Natural killer cell (primary cell): ENCODE measurements around the gene ITGA6. TPM values are rescaled to one million over a fixed set of nuclear protein-coding genes. Genes with fewer than 3 reads are reported as not detected.

Experiments used
- ATAC-seq, 3 donors: fragments of 150-1000 bp in 2 of 3; fragments of 200-7000 bp in 1 of 3; cut with Tn5 transposase; 1 replicate in 1 of 3; 2 replicates in 2 of 3; pipeline ENCODE4 v1.10.0; 2021; ENCODE audit warnings: mild to moderate bottlenecking in 2 of 3, moderate library complexity in 2 of 3
- DNase-seq, 2 donors: peaks; one replicate each; pipeline versions ENCODE4 v3.0.0 to v3.0.0-alpha.2; 2013 to 2021; ENCODE audit warnings: mixed read lengths in 1 of 2
- H3K27ac ChIP-seq: one replicate; pipeline ENCODE4 v1.5.1; 2013; ENCODE audit warnings: mild to moderate bottlenecking, low read length
- H3K27me3 ChIP-seq: one replicate; pipeline ENCODE4 v1.6.1; 2013; ENCODE audit warnings: low read length; ENCODE audit not compliant: control insufficient read depth, insufficient read depth
- H3K36me3 ChIP-seq: one replicate; pipeline ENCODE4 v1.6.1; 2013; ENCODE audit warnings: low read length; ENCODE audit not compliant: control insufficient read depth, insufficient read depth
- H3K4me1 ChIP-seq: one replicate; pipeline ENCODE4 v1.6.1; 2013; ENCODE audit warnings: low read length; ENCODE audit not compliant: control insufficient read depth, insufficient read depth
- H3K4me3 ChIP-seq: one replicate; pipeline ENCODE4 v1.5.1; 2013; ENCODE audit warnings: low read length
- H3K9me3 ChIP-seq: one replicate; pipeline ENCODE4 v1.6.1; 2013; ENCODE audit warnings: low read length; ENCODE audit not compliant: control insufficient read depth, insufficient read depth
- H3K27ac Mint-ChIP-seq, 2 donors: one replicate each; pipeline ENCODE4 v1.8.0; 2022; ENCODE audit warnings: mild to moderate bottlenecking in 2 of 2, mixed read lengths in 2 of 2, moderate library complexity in 1 of 2
- H3K27me3 Mint-ChIP-seq, 2 donors: one replicate each; pipeline ENCODE4 v1.8.0; 2022; ENCODE audit warnings: low read depth in 2 of 2, mixed read lengths in 2 of 2
- H3K36me3 Mint-ChIP-seq: one replicate; pipeline ENCODE4 v1.8.0; 2022; ENCODE audit warnings: mixed read lengths
- H3K4me1 Mint-ChIP-seq, 2 donors: one replicate each; pipeline ENCODE4 v1.8.0; 2022; ENCODE audit warnings: mixed read lengths in 2 of 2
- H3K4me3 Mint-ChIP-seq: one replicate; pipeline ENCODE4 v1.8.0; 2022; ENCODE audit warnings: mild to moderate bottlenecking, moderate library complexity, mixed read lengths
- H3K9me3 Mint-ChIP-seq, 2 donors: one replicate each; pipeline ENCODE4 v1.8.0; 2022; ENCODE audit warnings: mixed read lengths in 2 of 2
- WGBS: methylation state at CpG from one replicate; pipeline ENCODE4 v1.1.7; 2013; ENCODE audit warnings: missing lambda C conversion rate; ENCODE audit not compliant: insufficient coverage; 5-methylcytosine and 5-hydroxymethylcytosine counted together
- intact Hi-C: fragments of 100-400 bp; cut with micrococcal nuclease; formaldehyde crosslinking; loops from one replicate; pipeline ENCODE4 v1.14.2; 2022
- total RNA-seq, 4 donors: library from RNA; stranded (reverse); fragments of 120-200 nt in 1 of 4; gene quantifications; one replicate each; pipeline versions ENCODE4 v1.2.3 to v1.2.4, GENCODE V29; 2013 to 2022
- TF ChIP-seq, protein P1 (sequence below): fragments of 200-600 bp; IDR thresholded peaks from one replicate; pipeline ENCODE4 v1.8.0; 2022; ENCODE audit warnings: antibody characterized with exemption

ITGA6 gene
- total RNA-seq, 3 donors from 2014 or later (not counting 1 experiment from before 2014, with no cell fraction given) = 34.0 to 52.8 (median 38.3) TPM

- Histone ChIP-seq H3K36me3 (no peaks in the 10 kb centered on the region), H3K27me3 (no peaks in the 10 kb centered on the region), H3K9me3 (no peaks in the 10 kb centered on the region), H3K4me3 (no peak overlapping the region), H3K27ac (no peak overlapping the region), H3K4me1 (peaks cover 66% of the 10 kb centered on the region)
- Mint-ChIP-seq H3K9me3 (no peaks in the 10 kb centered on the region), H3K4me1 (peaks cover 75 to 76% of the 10 kb centered on the region in 2 donors), H3K4me3 (no peak overlapping the region), H3K36me3 (no peaks in the 10 kb centered on the region), H3K27ac (peak overlapping the region in 1 of 2 donors; percentile 45), H3K27me3 (no peaks in the 10 kb centered on the region)
- intact Hi-C loops = no loop called here
- TF ChIP-seq, protein P1, sequence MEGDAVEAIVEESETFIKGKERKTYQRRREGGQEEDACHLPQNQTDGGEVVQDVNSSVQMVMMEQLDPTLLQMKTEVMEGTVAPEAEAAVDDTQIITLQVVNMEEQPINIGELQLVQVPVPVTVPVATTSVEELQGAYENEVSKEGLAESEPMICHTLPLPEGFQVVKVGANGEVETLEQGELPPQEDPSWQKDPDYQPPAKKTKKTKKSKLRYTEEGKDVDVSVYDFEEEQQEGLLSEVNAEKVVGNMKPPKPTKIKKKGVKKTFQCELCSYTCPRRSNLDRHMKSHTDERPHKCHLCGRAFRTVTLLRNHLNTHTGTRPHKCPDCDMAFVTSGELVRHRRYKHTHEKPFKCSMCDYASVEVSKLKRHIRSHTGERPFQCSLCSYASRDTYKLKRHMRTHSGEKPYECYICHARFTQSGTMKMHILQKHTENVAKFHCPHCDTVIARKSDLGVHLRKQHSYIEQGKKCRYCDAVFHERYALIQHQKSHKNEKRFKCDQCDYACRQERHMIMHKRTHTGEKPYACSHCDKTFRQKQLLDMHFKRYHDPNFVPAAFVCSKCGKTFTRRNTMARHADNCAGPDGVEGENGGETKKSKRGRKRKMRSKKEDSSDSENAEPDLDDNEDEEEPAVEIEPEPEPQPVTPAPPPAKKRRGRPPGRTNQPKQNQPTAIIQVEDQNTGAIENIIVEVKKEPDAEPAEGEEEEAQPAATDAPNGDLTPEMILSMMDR = no peak
- DNase-seq (peak in 1 of 2 donors; percentile 3), ATAC-seq (no peak)
- 82% methylated on average over 3 of the region's 3 CpGs for WGBS
Observed at GRCh38 chr2:172433144-172433543, 5.8 kb downstream of the ITGA6 start.

- DNase-seq = peak in 1 of 2 donors; percentile 81
- 56% methylated on average over 4 of the region's 5 CpGs for WGBS
Observed at GRCh38 chr2:172434821-172435605, 7.6 kb downstream of the ITGA6 start.

DNA sequence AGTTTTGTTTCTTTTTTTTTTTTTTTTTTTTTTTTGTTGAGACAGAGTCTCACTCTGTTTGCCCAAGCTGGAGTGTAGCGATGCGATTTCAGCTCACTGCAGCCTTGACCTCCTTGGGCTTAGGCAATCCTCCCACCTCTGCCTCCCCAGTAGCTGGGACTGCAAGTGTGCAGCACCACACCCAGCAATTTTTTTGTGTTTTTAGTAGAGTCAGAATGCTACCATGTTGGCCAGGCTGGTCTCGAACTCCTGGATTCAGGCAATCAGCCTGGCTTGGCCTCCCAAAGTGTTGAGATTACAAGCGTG lies 8.2 kb downstream of the ITGA6 start:
- TF ChIP-seq, protein P1 = no peak
- no peaks in the 10 kb centered on the region for H3K27me3 ChIP-seq
- WGBS = 92% methylated on average over 2 of the region's 4 CpGs
- no peaks in the 10 kb centered on the region for H3K36me3 ChIP-seq
- H3K9me3 Mint-ChIP-seq = no peaks in the 10 kb centered on the region
- no peaks in the 10 kb centered on the region for H3K36me3 Mint-ChIP-seq
- peaks cover 63 to 72% of the 10 kb centered on the region in 2 donors for H3K4me1 Mint-ChIP-seq
- DNase-seq (peak in 1 of 2 donors; percentile 3), ATAC-seq (no peak)
- intact Hi-C loops = no loop called here
- H3K4me1 ChIP-seq = peaks cover 56% of the 10 kb centered on the region
- H3K27ac ChIP-seq = peak overlapping the region; percentile 53
- no peaks in the 10 kb centered on the region for H3K27me3 Mint-ChIP-seq
- no peak overlapping the region for H3K4me3 ChIP-seq
- H3K4me3 Mint-ChIP-seq = no peak overlapping the region
- H3K9me3 ChIP-seq = no peaks in the 10 kb centered on the region
- H3K27ac Mint-ChIP-seq = peak overlapping the region in 1 of 2 donors; percentile 17

More at GRCh38 chr2:172434821-172435605, 7.6 kb downstream of the ITGA6 start:
- Histone ChIP-seq H3K4me3 (no peak overlapping the region), H3K36me3 (no peaks in the 10 kb centered on the region), H3K27me3 (no peaks in the 10 kb centered on the region), H3K9me3 (no peaks in the 10 kb centered on the region), H3K4me1 (peaks cover 56% of the 10 kb centered on the region), H3K27ac (peak overlapping the region; percentile 53)
- Mint-ChIP-seq H3K27ac (peak overlapping the region; percentile 77 to 84), H3K27me3 (no peaks in the 10 kb centered on the region), H3K4me3 (peak overlapping the region; percentile 71), H3K9me3 (no peaks in the 10 kb centered on the region), H3K36me3 (no peaks in the 10 kb centered on the region), H3K4me1 (peaks cover 68 to 76% of the 10 kb centered on the region in 2 donors)
- intact Hi-C loops = no loop called here
- TF ChIP-seq, protein P1 = no peak
- peak; percentile 66 to 88 (median 88) for ATAC-seq
